ENCODE measurements around the gene BAK1. TPM values are rescaled to one million over a fixed set of nuclear protein-coding genes. Genes with fewer than 3 reads are reported as not detected.
"Not testable (repeated sequence)": the region's sequence is repeated elsewhere in the genome, so short reads cannot be mapped to it uniquely, and the experiment has no call there.

The BAK1 gene
- total and polyA plus RNA-seq, 5 experiments from 2014 or later: 11.8 to 20.9 (median 16.3) TPM

DNA sequence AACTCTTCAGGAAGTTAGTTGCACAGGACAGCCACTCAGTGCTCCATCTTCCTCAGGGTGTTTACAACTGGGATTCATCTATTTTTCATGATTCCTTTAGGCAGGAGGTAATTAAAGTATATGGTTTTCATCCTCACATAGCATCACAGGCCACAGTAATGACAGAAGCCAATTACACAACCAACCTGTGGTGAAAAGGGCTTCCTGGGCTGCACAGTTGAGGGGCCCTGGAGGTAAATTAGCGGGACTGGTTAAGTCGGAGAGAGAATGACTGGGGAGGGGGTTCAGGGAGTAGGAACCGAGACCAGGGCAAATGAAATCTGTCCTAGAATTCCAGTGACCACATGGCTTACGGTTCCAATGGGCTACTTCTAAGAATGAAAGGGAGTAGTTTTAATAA, 37.0 kb downstream of the BAK1 start:
- no peaks in the 10 kb centered on the region for H3K36me3 Mint-ChIP-seq
- no peaks in the 10 kb centered on the region for H3K9me3 Mint-ChIP-seq
- H3K27ac Mint-ChIP-seq: peak overlapping the region in 1 of 10 donors; percentile 18
- no peak overlapping the region for H3K4me3 Mint-ChIP-seq
- DNase-seq (no peak), ATAC-seq (no peak)
- POLR2A ChIA-PET: no interaction called here
- no peaks in the 10 kb centered on the region for H3K27me3 Mint-ChIP-seq
- peaks cover 4 to 13% (median 8%) of the 10 kb centered on the region in 4 donors for H3K4me1 Mint-ChIP-seq

DNA sequence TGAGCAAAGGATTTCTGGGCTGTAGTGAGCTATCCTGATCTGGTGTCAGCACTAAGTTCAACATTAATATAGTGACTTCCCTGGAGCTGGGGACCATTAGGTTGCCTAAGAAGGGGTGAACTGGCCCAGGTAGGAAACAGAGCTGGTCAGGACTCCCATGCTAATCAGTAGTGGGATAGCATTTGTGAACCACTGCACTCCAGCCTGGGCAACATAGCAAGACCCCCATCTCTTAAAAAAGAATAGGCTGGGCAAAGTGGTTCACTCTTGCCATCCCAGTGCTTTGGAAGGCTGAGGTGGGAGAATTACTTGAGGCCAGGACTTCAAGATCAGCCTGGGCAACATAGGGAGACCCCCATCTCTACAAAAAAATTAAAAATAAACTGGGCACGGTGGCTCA, 39.3 kb downstream of the BAK1 start:
- POLR2A ChIA-PET: no interaction called here
- Mint-ChIP-seq H3K9me3 (no peaks in the 10 kb centered on the region), H3K4me3 (no peak overlapping the region), H3K4me1 (peaks cover 0 to 5% (median 1%) of the 10 kb centered on the region in 4 donors), H3K36me3 (no peaks in the 10 kb centered on the region), H3K27me3 (no peaks in the 10 kb centered on the region), H3K27ac (no peak overlapping the region)
- ATAC-seq: no peak
- DNase-seq: no peak

DNA sequence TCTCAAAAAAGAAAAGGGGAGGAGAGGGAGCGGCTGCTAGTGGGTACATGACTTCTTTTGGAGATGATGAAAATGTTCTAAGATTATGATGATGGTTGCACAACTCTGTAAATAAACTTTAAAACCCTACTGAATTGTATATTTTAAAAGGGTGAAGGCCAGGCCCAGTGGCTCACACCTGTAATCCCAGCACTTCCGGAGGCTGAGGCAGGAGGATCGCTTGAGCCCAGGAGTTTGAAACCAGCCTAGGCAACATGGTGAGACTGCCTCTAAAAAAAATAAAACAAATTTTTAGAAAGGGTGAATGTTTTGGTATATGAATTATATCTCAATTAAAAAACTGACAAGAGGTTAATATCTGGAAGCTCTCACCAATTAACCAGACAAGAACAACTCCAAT, 45.4 kb downstream of the BAK1 start:
- DNase-seq: no peak
- H3K27me3 Mint-ChIP-seq: no peaks in the 10 kb centered on the region
- POLR2A ChIA-PET: interaction anchor here (1.2 kb wide), 1 partner anchor 13 kb away, joined by 3 read pairs; no protein-coding TSS in a partner anchor
- H3K4me3 Mint-ChIP-seq: peak overlapping the region in 3 of 10 donors; percentile 10 to 82 (median 59)
- H3K27ac Mint-ChIP-seq: peak overlapping the region in 1 of 10 donors; percentile 87
- H3K9me3 Mint-ChIP-seq: peaks cover 0 to 3% (median 0%) of the 10 kb centered on the region in 9 donors
- ATAC-seq: no peak
- peaks cover 15 to 30% (median 23%) of the 10 kb centered on the region in 4 donors for H3K4me1 Mint-ChIP-seq
- H3K36me3 Mint-ChIP-seq: no peaks in the 10 kb centered on the region

DNA sequence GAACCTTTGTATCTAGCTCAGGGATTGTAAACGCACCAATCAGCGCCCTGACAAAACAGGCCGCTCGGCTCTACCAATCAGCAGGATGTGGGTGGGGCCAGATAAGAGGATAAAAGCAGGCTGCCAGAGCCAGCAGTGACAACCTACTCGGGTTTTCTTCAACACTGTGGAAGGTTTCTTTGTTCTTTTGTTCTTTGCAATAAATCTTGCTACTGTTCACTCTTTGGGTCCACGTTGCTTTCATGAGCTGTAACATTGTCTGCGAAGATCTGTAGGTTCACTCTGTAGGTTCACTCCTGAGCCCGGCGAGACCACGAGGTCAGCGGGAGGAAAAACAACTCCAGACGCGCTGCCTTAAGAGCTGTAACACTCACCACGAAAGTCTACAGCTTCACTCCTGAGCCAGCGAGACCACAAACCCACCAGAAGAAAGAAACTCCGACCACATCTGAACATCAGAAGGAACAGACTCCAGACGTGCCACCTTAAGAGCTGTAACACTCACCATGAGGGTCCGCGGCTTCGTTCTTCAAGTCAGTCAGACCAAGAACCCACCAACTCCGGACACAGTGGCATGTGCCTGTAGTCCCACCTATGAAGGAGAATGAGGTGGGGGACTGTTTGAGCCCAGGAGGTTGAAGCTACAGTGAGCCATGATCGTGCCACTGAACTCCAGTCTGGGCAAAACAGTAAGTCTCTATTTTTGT, 46.8 kb downstream of the BAK1 start:
- peak overlapping the region; percentile 70 to 97 (median 92) for H3K27ac Mint-ChIP-seq
- H3K36me3 Mint-ChIP-seq, H3K27me3 Mint-ChIP-seq, H3K9me3 Mint-ChIP-seq: not testable (repeated sequence)
- POLR2A ChIA-PET: interaction anchor here (0.6 to 2.1 kb wide), 16 partner anchors 11 to 561 kb away, joined by 3 to 22 read pairs (median 5); partner anchors contain the start of genes ITPR3, ZBTB22 and ZBTB9
- H3K4me3 Mint-ChIP-seq: peak overlapping the region; percentile 74 to 89 (median 84)
- peaks cover 15 to 30% (median 23%) of the 10 kb centered on the region in 4 donors for H3K4me1 Mint-ChIP-seq
- DNase-seq (peak; percentile 20 to 92 (median 81)), ATAC-seq (peak; percentile 90 to 92)

DNA sequence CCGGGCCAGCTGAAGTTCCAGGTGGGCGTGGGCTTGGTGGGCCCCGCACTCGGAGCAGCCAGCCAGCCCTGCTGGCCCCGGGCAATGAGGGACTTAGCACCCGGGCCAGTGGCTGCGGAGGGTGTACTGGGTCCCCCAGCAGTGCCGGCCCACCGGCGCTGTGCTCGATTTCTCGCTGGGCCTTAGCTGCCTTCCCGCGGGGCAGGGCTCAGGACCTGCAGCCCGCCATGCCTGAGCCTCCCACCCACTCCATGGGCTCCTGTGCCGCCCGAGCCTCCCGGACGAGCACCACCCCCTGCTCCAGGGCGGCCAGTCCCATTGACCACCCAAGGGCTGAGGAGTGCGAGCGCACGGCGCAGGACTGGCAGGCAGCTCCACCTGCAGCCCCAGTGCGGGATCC, 47.6 kb downstream of the BAK1 start:
- H3K27ac Mint-ChIP-seq: peak overlapping the region in 1 of 10 donors; percentile 5
- H3K27me3 Mint-ChIP-seq, H3K9me3 Mint-ChIP-seq, DNase-seq, ATAC-seq, H3K36me3 Mint-ChIP-seq: not testable (repeated sequence)
- peaks cover 13 to 28% (median 23%) of the 10 kb centered on the region in 4 donors for H3K4me1 Mint-ChIP-seq
- peak overlapping the region in 1 of 10 donors; percentile 74 for H3K4me3 Mint-ChIP-seq
- POLR2A ChIA-PET: interaction anchor here (0.6 to 2.1 kb wide), 6 partner anchors 39 to 220 kb away, joined by 3 to 22 read pairs (median 6); partner anchors contain the start of gene ZBTB22

DNA sequence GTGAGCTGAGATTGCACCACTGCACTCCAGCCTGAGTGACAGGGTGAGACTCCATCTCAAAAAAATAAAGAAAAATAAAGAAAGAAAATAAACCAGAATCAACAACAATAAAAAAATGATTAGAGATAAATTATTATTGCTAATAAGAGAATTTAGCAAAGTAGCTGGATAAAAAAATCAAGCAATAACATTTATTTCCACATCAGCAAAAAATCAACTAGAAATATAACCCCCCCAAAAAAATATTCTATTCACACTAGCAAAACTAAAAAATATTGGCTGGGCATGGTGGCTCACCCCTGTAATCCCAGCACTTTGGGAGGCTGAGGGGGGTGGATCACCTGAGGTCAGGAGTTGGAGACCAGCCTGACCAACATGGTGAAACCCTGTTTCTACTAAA, 49.5 kb downstream of the BAK1 start:
- not testable (repeated sequence) for ATAC-seq, H3K27me3 Mint-ChIP-seq, H3K9me3 Mint-ChIP-seq, H3K36me3 Mint-ChIP-seq, DNase-seq
- Mint-ChIP-seq H3K4me1 (peaks cover 12 to 24% (median 21%) of the 10 kb centered on the region in 4 donors), H3K4me3 (peak overlapping the region in 1 of 10 donors; percentile 10), H3K27ac (peak overlapping the region in 1 of 10 donors; percentile 61)
- POLR2A ChIA-PET: interaction anchor here (0.5 kb wide), 1 partner anchor 229 kb away, joined by 5 read pairs; no protein-coding TSS in a partner anchor

Other genes starting within 250 kb of the BAK1 start
- 1 to 10 TPM in 1 of 2 experiments, under 1 TPM in 1; 0.60 to 1.2 TPM for gene KIFC1, start 188.5 kb downstream of the BAK1 start, total RNA-seq
- gene KIFC1, start 188.5 kb downstream of the BAK1 start, polyA plus RNA-seq: under 1 TPM in 2 of 3 donors, not detected in 1; 0.26 to 0.46 TPM
- 100 to 1,000 TPM; 213 to 223 TPM for gene PHF1, start 169.3 kb downstream of the BAK1 start, total RNA-seq
- gene PHF1, start 169.3 kb downstream of the BAK1 start, polyA plus RNA-seq: 10 to 100 TPM; 44.3 to 71.4 (median 45.3) TPM
- gene CUTA, start 162.2 kb downstream of the BAK1 start, total RNA-seq: 100 to 1,000 TPM; 198 to 201 TPM
- gene CUTA, start 162.2 kb downstream of the BAK1 start, polyA plus RNA-seq: 100 to 1,000 TPM; 338 to 441 (median 385) TPM
- 10 to 100 TPM; 57.0 to 66.6 TPM for gene SYNGAP1, start 160.2 kb downstream of the BAK1 start, total RNA-seq
- 1 to 10 TPM in 2 of 3 donors, under 1 TPM in 1; 0.38 to 1.9 (median 1.4) TPM for gene SYNGAP1, start 160.2 kb downstream of the BAK1 start, polyA plus RNA-seq
- 10 to 100 TPM; 10.6 to 11.9 TPM for gene ZBTB9, start 125.7 kb downstream of the BAK1 start, total RNA-seq
- gene ZBTB9, start 125.7 kb downstream of the BAK1 start, polyA plus RNA-seq: 10 to 100 TPM in 1 of 3 donors, 1 to 10 TPM in 2; 3.7 to 10.4 (median 6.4) TPM
- 10 to 100 TPM; 44.3 to 46.2 TPM for gene ITPR3, start 41.0 kb upstream of the BAK1 start, total RNA-seq
- gene ITPR3, start 41.0 kb upstream of the BAK1 start, polyA plus RNA-seq: 1 to 10 TPM in 2 of 3 donors, under 1 TPM in 1; 0.98 to 4.9 (median 2.4) TPM
- gene UQCC2, start 131.4 kb upstream of the BAK1 start, total RNA-seq: 10 to 100 TPM; 23.3 to 24.7 TPM
- 10 to 100 TPM; 44.4 to 57.7 (median 56.2) TPM for gene UQCC2, start 131.4 kb upstream of the BAK1 start, polyA plus RNA-seq
- not detected for gene IP6K3, start 166.6 kb upstream of the BAK1 start, total RNA-seq
- not detected for gene IP6K3, start 166.6 kb upstream of the BAK1 start, polyA plus RNA-seq
- gene LEMD2, start 208.9 kb upstream of the BAK1 start, total RNA-seq: 100 to 1,000 TPM; 126 to 128 TPM
- 10 to 100 TPM; 24.6 to 43.9 (median 26.0) TPM for gene LEMD2, start 208.9 kb upstream of the BAK1 start, polyA plus RNA-seq
- gene MLN, start 223.7 kb upstream of the BAK1 start, total RNA-seq: not detected
- not detected for gene MLN, start 223.7 kb upstream of the BAK1 start, polyA plus RNA-seq

Measured in naive thymus-derived CD8-positive, alpha-beta T cell (primary cell).